Measurements from ENCODE around the gene ITGAD.

ITGAD gene

DNA sequence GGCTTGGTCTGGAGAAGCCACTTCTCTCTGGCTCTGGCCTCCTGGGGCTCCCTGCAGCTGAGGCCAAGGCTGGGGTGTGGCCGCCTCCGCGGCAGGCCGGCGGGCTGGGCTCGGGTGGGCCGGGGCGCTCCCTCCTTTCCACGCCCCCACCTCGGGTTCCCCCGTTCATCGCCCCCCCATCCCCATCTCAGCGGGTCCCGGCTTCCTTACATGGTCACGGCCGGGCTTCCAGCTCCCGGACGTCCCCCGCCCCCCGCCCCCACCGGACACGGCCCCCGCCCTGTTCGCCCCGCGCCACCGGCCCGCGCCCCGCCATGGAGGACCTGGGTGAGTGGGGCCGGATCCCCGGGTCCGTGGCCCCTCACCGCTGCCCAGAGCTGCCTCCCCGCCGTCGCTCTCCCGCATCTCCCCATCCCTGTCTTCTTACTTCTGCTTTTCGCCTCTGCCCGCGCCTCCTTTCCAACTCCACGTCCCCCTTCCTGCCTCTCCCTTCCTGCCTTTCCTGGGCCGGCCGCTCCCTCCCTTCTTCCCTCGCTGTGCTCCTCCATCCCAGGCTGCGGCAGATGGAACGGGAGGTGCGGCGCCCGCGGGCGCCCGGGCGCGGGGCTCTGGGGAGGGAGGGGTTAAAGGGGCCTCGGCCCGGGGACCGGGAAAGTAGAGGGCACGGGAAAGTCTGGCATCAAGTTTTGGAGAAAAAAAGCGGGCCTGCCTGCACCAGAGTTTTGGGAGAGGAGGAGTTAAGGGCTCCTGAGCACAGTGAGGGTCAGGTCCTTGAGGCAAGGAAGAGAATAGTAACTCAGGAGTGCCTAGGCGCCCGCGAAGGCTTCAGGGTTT lies 79.0 kb downstream of the ITGAD start, which contains the start of gene TGFB1I1 (continued):
- TF ChIP-seq GLI2 (tag by site-specific recombination; IDR thresholded peaks at IDR 0.05; ENCODE audit: borderline replicate concordance, low read depth): no peak
- TF ChIP-seq KLF10 (tag by site-specific recombination; IDR thresholded peaks at IDR 0.05): no peak
- no peak for TF ChIP-seq SALL2 (tag by site-specific recombination; IDR thresholded peaks at IDR 0.05; ENCODE audit: borderline replicate concordance)
- TF ChIP-seq ZBTB17 (tag by site-specific recombination; IDR thresholded peaks at IDR 0.05): peak; percentile 31; the same call in 1 of the 2 replicates
- no peak for TF ChIP-seq ZNF2 (tag by site-specific recombination; IDR thresholded peaks at IDR 0.05)
- TF ChIP-seq ZNF830 (tag by site-specific recombination; IDR thresholded peaks at IDR 0.05; ENCODE audit: low read depth): no peak
- peak; percentile 77; the same call in 1 of the 2 replicates for TF ChIP-seq ZBTB48 (tag by site-specific recombination; IDR thresholded peaks at IDR 0.05)
- peak; percentile 16; the same call in 1 of the 2 replicates for TF ChIP-seq GLIS2 (tag by site-specific recombination; IDR thresholded peaks at IDR 0.05)
- TF ChIP-seq ZFP3 (tag by site-specific recombination; IDR thresholded peaks at IDR 0.05; ENCODE audit: low read depth): no peak
- TF ChIP-seq ZNF341 (tag by site-specific recombination; IDR thresholded peaks at IDR 0.05; ENCODE audit: low read depth): no peak
- TF ChIP-seq, protein P1, sequence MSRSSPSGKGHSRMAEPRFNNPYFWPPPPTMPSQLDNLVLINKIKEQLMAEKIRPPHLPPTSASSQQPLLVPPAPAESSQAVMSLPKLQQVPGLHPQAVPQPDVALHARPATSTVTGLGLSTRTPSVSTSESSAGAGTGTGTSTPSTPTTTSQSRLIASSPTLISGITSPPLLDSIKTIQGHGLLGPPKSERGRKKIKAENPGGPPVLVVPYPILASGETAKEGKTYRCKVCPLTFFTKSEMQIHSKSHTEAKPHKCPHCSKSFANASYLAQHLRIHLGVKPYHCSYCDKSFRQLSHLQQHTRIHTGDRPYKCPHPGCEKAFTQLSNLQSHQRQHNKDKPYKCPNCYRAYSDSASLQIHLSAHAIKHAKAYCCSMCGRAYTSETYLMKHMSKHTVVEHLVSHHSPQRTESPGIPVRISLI (tag by site-specific recombination; IDR thresholded peaks at IDR 0.05): no peak
- no peak for TF ChIP-seq ZSCAN16 (tag by site-specific recombination; IDR thresholded peaks at IDR 0.05)
- TF ChIP-seq ZNF350 (tag by site-specific recombination; IDR thresholded peaks at IDR 0.05): no peak
- TF ChIP-seq ZNF677 (tag by site-specific recombination; IDR thresholded peaks at IDR 0.05): no peak
- TF ChIP-seq ZNF549 (tag by site-specific recombination; IDR thresholded peaks at IDR 0.05): no peak
- no peak for TF ChIP-seq FEZF1 (tag by site-specific recombination; IDR thresholded peaks at IDR 0.05)
- TF ChIP-seq SCRT2 (tag by site-specific recombination; IDR thresholded peaks at IDR 0.05): no peak
- no peak for TF ChIP-seq ZNF514 (tag by site-specific recombination; IDR thresholded peaks at IDR 0.05)
- 0 out of 2 replicates have a peak, but pooled peaks have one; percentile 30 for TF ChIP-seq ZFHX2 (tag by site-specific recombination; conservative IDR thresholded peaks at IDR 0.05)
- peak; percentile 21; the same call in 1 of the 2 replicates for TF ChIP-seq SP7 (tag by site-specific recombination; IDR thresholded peaks at IDR 0.05)
- TF ChIP-seq ZNF354C (tag by site-specific recombination; IDR thresholded peaks at IDR 0.05; ENCODE audit: borderline replicate concordance, low read depth): no peak
- no peak for TF ChIP-seq ZNF138 (tag by site-specific recombination; IDR thresholded peaks at IDR 0.05; ENCODE audit: borderline replicate concordance)
- TF ChIP-seq KLF8 (tag by site-specific recombination; IDR thresholded peaks at IDR 0.05): peak; percentile 81
- TF ChIP-seq ZNF544 (tag by site-specific recombination; IDR thresholded peaks at IDR 0.05): no peak
- TF ChIP-seq ZNF777 (tag by site-specific recombination; IDR thresholded peaks at IDR 0.05; ENCODE audit: borderline replicate concordance): no peak
- TF ChIP-seq ZNF585B (tag by site-specific recombination; IDR thresholded peaks at IDR 0.05): no peak
- no peak for TF ChIP-seq SETDB1 (IDR thresholded peaks at IDR 0.05; ENCODE audit: insufficient read length, low read length)
- TF ChIP-seq, protein P2, sequence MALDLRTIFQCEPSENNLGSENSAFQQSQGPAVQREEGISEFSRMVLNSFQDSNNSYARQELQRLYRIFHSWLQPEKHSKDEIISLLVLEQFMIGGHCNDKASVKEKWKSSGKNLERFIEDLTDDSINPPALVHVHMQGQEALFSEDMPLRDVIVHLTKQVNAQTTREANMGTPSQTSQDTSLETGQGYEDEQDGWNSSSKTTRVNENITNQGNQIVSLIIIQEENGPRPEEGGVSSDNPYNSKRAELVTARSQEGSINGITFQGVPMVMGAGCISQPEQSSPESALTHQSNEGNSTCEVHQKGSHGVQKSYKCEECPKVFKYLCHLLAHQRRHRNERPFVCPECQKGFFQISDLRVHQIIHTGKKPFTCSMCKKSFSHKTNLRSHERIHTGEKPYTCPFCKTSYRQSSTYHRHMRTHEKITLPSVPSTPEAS (tag by site-specific recombination; IDR thresholded peaks at IDR 0.05): no peak
- no peak for TF ChIP-seq REPIN1 (tag by site-specific recombination; IDR thresholded peaks at IDR 0.05; ENCODE audit: low read depth)
- TF ChIP-seq ZNF48 (tag by site-specific recombination; IDR thresholded peaks at IDR 0.05): no peak
- TF ChIP-seq OSR2 (tag by site-specific recombination; IDR thresholded peaks at IDR 0.05): no peak
- 0 out of 2 replicates have a peak, but pooled peaks have one; percentile 39 for TF ChIP-seq PRDM1 (tag by site-specific recombination; IDR thresholded peaks at IDR 0.05)
- TF ChIP-seq, protein P3, sequence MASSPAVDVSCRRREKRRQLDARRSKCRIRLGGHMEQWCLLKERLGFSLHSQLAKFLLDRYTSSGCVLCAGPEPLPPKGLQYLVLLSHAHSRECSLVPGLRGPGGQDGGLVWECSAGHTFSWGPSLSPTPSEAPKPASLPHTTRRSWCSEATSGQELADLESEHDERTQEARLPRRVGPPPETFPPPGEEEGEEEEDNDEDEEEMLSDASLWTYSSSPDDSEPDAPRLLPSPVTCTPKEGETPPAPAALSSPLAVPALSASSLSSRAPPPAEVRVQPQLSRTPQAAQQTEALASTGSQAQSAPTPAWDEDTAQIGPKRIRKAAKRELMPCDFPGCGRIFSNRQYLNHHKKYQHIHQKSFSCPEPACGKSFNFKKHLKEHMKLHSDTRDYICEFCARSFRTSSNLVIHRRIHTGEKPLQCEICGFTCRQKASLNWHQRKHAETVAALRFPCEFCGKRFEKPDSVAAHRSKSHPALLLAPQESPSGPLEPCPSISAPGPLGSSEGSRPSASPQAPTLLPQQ (tag by site-specific recombination; IDR thresholded peaks at IDR 0.05): peak; percentile 75
- no peak for TF ChIP-seq ZNF266 (tag by site-specific recombination; IDR thresholded peaks at IDR 0.05; ENCODE audit: low read depth)
- TF ChIP-seq ZNF157 (tag by site-specific recombination; IDR thresholded peaks at IDR 0.05): no peak
- no peak for TF ChIP-seq ZNF114 (tag by site-specific recombination; IDR thresholded peaks at IDR 0.05)
- no peak for TF ChIP-seq ZNF792 (tag by site-specific recombination; IDR thresholded peaks at IDR 0.05)
- TF ChIP-seq ZNF132 (tag by site-specific recombination; IDR thresholded peaks at IDR 0.05; ENCODE audit: borderline replicate concordance): no peak
- TF ChIP-seq ZNF837 (tag by site-specific recombination; IDR thresholded peaks at IDR 0.05): no peak
- TF ChIP-seq ZNF629 (tag by site-specific recombination; IDR thresholded peaks at IDR 0.05): no peak
